Heart left ventricle (tissue), 16 donors: Measurements from ENCODE around the gene NADSYN1. TPM values are rescaled to one million over a fixed set of nuclear protein-coding genes. Genes with fewer than 3 reads are reported as not detected.

Source experiments
- ATAC-seq, 4 donors: fragments of 200-7000 bp; cut with Tn5 transposase; one replicate each; pipeline ENCODE4 v1.9.1; 2020 to 2022; ENCODE audit warnings: moderate library complexity in 4 of 4, mild to moderate bottlenecking in 3 of 4, moderate number of reproducible peaks in 1 of 4
- DNase-seq, 5 donors: peaks; one replicate each; pipeline ENCODE4 v3.0.0-alpha.2; 2020
- H3K27ac ChIP-seq, 12 donors: fragments of 200-600 bp; sonication (generic) in 4 of 12; one replicate each; pipeline versions ENCODE4 v1.5.0 to v1.8.0; 2016 to 2022; ENCODE audit warnings: mild to moderate bottlenecking in 2 of 12
- H3K27me3 ChIP-seq, 9 donors: fragments of 200-600 bp; sonication (generic) in 2 of 9; one replicate each; pipeline versions ENCODE4 v1.5.1 to v1.8.0; 2016 to 2022; ENCODE audit warnings: mild to moderate bottlenecking in 3 of 9
- H3K36me3 ChIP-seq, 9 donors: fragments of 200-600 bp; sonication (generic) in 2 of 9; one replicate each; pipeline versions ENCODE4 v1.5.0 to v1.8.0; 2018 to 2022; ENCODE audit warnings: mild to moderate bottlenecking in 2 of 9
- H3K4me1 ChIP-seq, 12 donors: fragments of 200-600 bp; sonication (generic) in 4 of 12; one replicate each; pipeline versions ENCODE4 v1.5.0 to v1.8.0; 2016 to 2022; ENCODE audit warnings: mild to moderate bottlenecking in 3 of 12
- H3K4me3 ChIP-seq, 12 donors: fragments of 200-600 bp; sonication (generic) in 4 of 12; one replicate each; pipeline versions ENCODE4 v1.5.0 to v1.8.0; 2017 to 2022; ENCODE audit warnings: mild to moderate bottlenecking in 9 of 12, moderate library complexity in 4 of 12
- H3K9me3 ChIP-seq, 12 donors: fragments of 200-600 bp; sonication (generic) in 4 of 12; one replicate each; pipeline versions ENCODE4 v1.5.0 to v1.8.0; 2016 to 2022; ENCODE audit warnings: mild to moderate bottlenecking in 1 of 12
- CTCF ChIP-seq, 12 donors: fragments of 200-600 bp; sonication (generic) in 4 of 12; IDR thresholded peaks; one replicate each; pipeline versions ENCODE4 v1.5.0 to v1.8.0; 2018 to 2022; ENCODE audit warnings: antibody characterized with exemption in 12 of 12, mild to moderate bottlenecking in 5 of 12
- POLR2A ChIP-seq, 2 donors: fragments of 450-650 bp; IDR thresholded peaks; one replicate each; pipeline ENCODE4 v1.6.1; 2017; ENCODE audit warnings: antibody characterized with exemption in 2 of 2, mild to moderate bottlenecking in 2 of 2, moderate library complexity in 2 of 2
- WGBS, 4 donors: extraction: QIAGEN DNeasy Blood & Tissue Kit in 2 of 4; methylation state at CpG; one replicate each; pipeline versions ENCODE4 v1.1.5 to v1.1.7; 2013 to 2018; 5-methylcytosine and 5-hydroxymethylcytosine counted together
- intact Hi-C, 10 donors: fragments of 100-400 bp; cut with DNase I; formaldehyde crosslinking; loops; one replicate each; pipeline versions ENCODE4 v1.11.1 to v1.14.2; 2022
- polyA plus RNA-seq, 2 donors: library from polyadenylated mRNA; stranded (reverse); fragments of 200-250 nt; gene quantifications; one replicate each; pipeline ENCODE4 v1.2.3, GENCODE V29; 2013
- total RNA-seq, 9 donors: library from RNA; depleted of rRNA in 2 of 9; stranded (reverse); fragments of >200 nt in 2 of 9; fragmentation: NEBNext Ultra II Directional in 3 of 9; extraction: Animal tissue kit (Norgen Biotek cat#: 25700) in 3 of 9; gene quantifications; one replicate each; pipeline versions ENCODE4 v1.1.0 to v1.2.4, GENCODE V29; 2016 to 2023
- donor health status: ischemic (EF 13 %, LVEDD 7.1; RV severe dilation, severe dysfunction).
- donor health status: healthy with polysubstance abuse.
- donor health status: DM: no; HTN: yes; CAD: no.
- donor health status: DM: no; HTN: no; CAD: no.
- donor health status: ischemic (EF 25% LVEDD 6.9; RV normal size, moderate dysfunction).
- donor health status: ischemic (EF 25% LVEDD 5.7; RV mildly dilated, moderate dysfunction).
- donor health status: healthy.
- donor health status: DM: yes; HTN: yes; CAD: no.
- donor health status: ischemic (EF 35%, LVEDD 5.7; RV mildly dilated, moderate dysfunction).
- donor health status: nonischemic (EF 11% LVEDD 7.7; RV severe dilation, severe dysfunction).
- donor health status: DM: yes; HTN: yes; CAD: no.
- donor health status: PGD.
- donor health status: ischemic (EF 29% LVEDD 5.4; RV normal size, mild dysfunction).
- donor health status: nonischemic (EF 23%, LVEDD 6.1; RV moderate dilation, normal function).

NADSYN1 gene
- total and polyA plus RNA-seq, 11 donors: 11.4 to 41.9 (median 19.4) TPM

GRCh38 chr11:71453918-71454304, 908 bp downstream of the NADSYN1 start:
- no peak for TF ChIP-seq POLR2A (IDR thresholded peaks at IDR 0.05)
- TF ChIP-seq CTCF (IDR thresholded peaks at IDR 0.05): no peak
- Histone ChIP-seq H3K4me3 (peak overlapping the region in 11 of 12 donors; percentile 86 to 99 (median 91)), H3K27ac (peak overlapping the region in 2 of 12 donors; percentile 74 to 82), H3K4me1 (peaks cover 4 to 38% (median 22%) of the 10 kb centered on the region in 12 donors), H3K9me3 (no peaks in the 10 kb centered on the region), H3K27me3 (no peaks in the 10 kb centered on the region), H3K36me3 (peaks cover 0 to 42% (median 39%) of the 10 kb centered on the region in 9 donors)
- WGBS, 4 donors: 67 to 77% (median 70%) methylated on average over 7 of the region's 7 CpGs
- intact Hi-C loops: no loop called here
- DNase-seq: no peak
- ATAC-seq: no peak

- ATAC-seq (no peak), DNase-seq (no peak)
- TF ChIP-seq CTCF (IDR thresholded peaks at IDR 0.05) (no peak), POLR2A (IDR thresholded peaks at IDR 0.05) (no peak)
- intact Hi-C loops: no loop called here
- H3K36me3 ChIP-seq: peaks cover 0 to 49% (median 46%) of the 10 kb centered on the region in 9 donors
- peak overlapping the region in 4 of 12 donors; percentile 88 to 99 (median 94) for H3K4me3 ChIP-seq
- H3K4me1 ChIP-seq: peaks cover 4 to 31% (median 17%) of the 10 kb centered on the region in 12 donors
- H3K27me3 ChIP-seq: no peaks in the 10 kb centered on the region
- 75 to 81% (median 78%) methylated on average over 7 of the region's 7 CpGs for WGBS, 4 donors
- H3K27ac ChIP-seq: no peak overlapping the region
- H3K9me3 ChIP-seq: no peaks in the 10 kb centered on the region
These were observed 1.6 kb downstream of the NADSYN1 start for GRCh38 chr11:71454470-71455113.

GRCh38 chr11:71456294-71456693, 3.3 kb downstream of the NADSYN1 start:
- no peaks in the 10 kb centered on the region for H3K9me3 ChIP-seq
- intact Hi-C loops: no loop called here
- WGBS, 4 donors: 89 to 93% (median 91%) methylated on average over 7 to 8 of the region's 8 CpGs
- no peak overlapping the region for H3K4me3 ChIP-seq
- no peak for ATAC-seq
- no peak overlapping the region for H3K27ac ChIP-seq
- DNase-seq: peak in 1 of 5 donors; percentile 13
- H3K4me1 ChIP-seq: peaks cover 4 to 26% (median 16%) of the 10 kb centered on the region in 12 donors
- peaks cover 0 to 65% (median 63%) of the 10 kb centered on the region in 9 donors for H3K36me3 ChIP-seq
- TF ChIP-seq POLR2A (IDR thresholded peaks at IDR 0.05): no peak
- TF ChIP-seq CTCF (IDR thresholded peaks at IDR 0.05): no peak
- no peaks in the 10 kb centered on the region for H3K27me3 ChIP-seq

- Histone ChIP-seq H3K4me1 (peaks cover 4 to 24% (median 15%) of the 10 kb centered on the region in 12 donors), H3K27ac (no peak overlapping the region), H3K36me3 (peaks cover 0 to 71% (median 68%) of the 10 kb centered on the region in 9 donors), H3K9me3 (no peaks in the 10 kb centered on the region), H3K4me3 (no peak overlapping the region), H3K27me3 (no peaks in the 10 kb centered on the region)
- no peak for ATAC-seq
- DNase-seq: peak in 1 of 5 donors; percentile 16
- TF ChIP-seq CTCF (IDR thresholded peaks at IDR 0.05): no peak
- no peak for TF ChIP-seq POLR2A (IDR thresholded peaks at IDR 0.05)
- 95 to 97% (median 96%) methylated on average over 7 to 10 of the region's 10 CpGs for WGBS, 4 donors
- intact Hi-C loops: no loop called here
These were observed 3.8 kb downstream of the NADSYN1 start for GRCh38 chr11:71456831-71457230.
